IMR-90 (cell line): ENCODE results near the gene ZNF396.

Experiments used
- NFE2L2 ChIP-seq: fragments of 150-350 bp; IDR thresholded peaks from 2 replicates; pipeline ENCODE4 v1.6.1; 2016; ENCODE audit warnings: low read depth, mild to moderate bottlenecking, low read length
- POLR2A ChIP-seq: IDR thresholded peaks from 2 replicates; pipeline ENCODE4 v1.6.1; 2012; ENCODE audit warnings: mild to moderate bottlenecking, low read depth, low read length
- RFX5 ChIP-seq: IDR thresholded peaks from 2 replicates; pipeline ENCODE4 v1.8.0; 2012; ENCODE audit warnings: low read depth, mild to moderate bottlenecking, low read length, moderate library complexity
- TF ChIP-seq, protein P1 (sequence below): conservative IDR thresholded peaks from 2 replicates; pipeline ENCODE4 v1.5.1; 2012; ENCODE audit warnings: mild to moderate bottlenecking, low read depth, low read length, improper control_type of control experiment

DNA sequence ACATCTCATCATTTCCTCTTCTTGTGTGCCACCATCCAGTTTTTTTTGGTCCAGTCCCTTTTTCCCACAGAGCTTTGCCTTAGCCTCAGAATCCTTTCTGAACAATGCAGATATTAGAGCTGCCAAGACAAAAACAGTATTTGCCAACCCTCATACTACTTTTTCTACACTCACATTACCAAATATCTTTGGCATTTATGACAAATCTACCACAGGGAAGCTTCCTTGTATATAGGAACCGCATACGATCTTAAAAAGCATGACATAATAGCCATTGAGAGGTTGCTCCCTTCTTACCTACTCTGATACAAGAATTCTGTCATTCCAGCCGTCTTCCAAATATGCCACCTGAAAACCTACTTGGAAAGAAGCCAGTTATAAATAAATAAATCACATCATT is 42.3 kb downstream of the ZNF396 start:
- TF ChIP-seq, protein P1, sequence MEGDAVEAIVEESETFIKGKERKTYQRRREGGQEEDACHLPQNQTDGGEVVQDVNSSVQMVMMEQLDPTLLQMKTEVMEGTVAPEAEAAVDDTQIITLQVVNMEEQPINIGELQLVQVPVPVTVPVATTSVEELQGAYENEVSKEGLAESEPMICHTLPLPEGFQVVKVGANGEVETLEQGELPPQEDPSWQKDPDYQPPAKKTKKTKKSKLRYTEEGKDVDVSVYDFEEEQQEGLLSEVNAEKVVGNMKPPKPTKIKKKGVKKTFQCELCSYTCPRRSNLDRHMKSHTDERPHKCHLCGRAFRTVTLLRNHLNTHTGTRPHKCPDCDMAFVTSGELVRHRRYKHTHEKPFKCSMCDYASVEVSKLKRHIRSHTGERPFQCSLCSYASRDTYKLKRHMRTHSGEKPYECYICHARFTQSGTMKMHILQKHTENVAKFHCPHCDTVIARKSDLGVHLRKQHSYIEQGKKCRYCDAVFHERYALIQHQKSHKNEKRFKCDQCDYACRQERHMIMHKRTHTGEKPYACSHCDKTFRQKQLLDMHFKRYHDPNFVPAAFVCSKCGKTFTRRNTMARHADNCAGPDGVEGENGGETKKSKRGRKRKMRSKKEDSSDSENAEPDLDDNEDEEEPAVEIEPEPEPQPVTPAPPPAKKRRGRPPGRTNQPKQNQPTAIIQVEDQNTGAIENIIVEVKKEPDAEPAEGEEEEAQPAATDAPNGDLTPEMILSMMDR: no peak
- no peak for TF ChIP-seq NFE2L2
- no peak for TF ChIP-seq RFX5
- TF ChIP-seq POLR2A: no peak
